Activated T-helper 1 cell treated with Interleukin-2 at 50 U/mL for 16 hours (primary cell): Measurements from ENCODE around the gene BARX1.

Source experiments
- DNase-seq: peaks from one replicate; pipeline ENCODE4 v3.0.0-alpha.2; 2020; ENCODE audit warnings: low read depth

The BARX1 gene

GRCh38 chr9:93917121-93917853 lies 37.9 kb downstream of the BARX1 start:
- no peak for DNase-seq

- no peak for DNase-seq
These were observed 38.8 kb downstream of the BARX1 start for GRCh38 chr9:93916358-93916757.

GRCh38 chr9:93911801-93912554 lies 43.2 kb downstream of the BARX1 start:
- DNase-seq, result no peak

- DNase-seq, result no peak
These were observed 43.9 kb downstream of the BARX1 start for GRCh38 chr9:93911136-93911745.

- DNase-seq, result no peak
These were observed 44.6 kb downstream of the BARX1 start for GRCh38 chr9:93910598-93910997.

- DNase-seq, result no peak
These were observed 45.0 kb downstream of the BARX1 start for GRCh38 chr9:93910196-93910595.

DNA sequence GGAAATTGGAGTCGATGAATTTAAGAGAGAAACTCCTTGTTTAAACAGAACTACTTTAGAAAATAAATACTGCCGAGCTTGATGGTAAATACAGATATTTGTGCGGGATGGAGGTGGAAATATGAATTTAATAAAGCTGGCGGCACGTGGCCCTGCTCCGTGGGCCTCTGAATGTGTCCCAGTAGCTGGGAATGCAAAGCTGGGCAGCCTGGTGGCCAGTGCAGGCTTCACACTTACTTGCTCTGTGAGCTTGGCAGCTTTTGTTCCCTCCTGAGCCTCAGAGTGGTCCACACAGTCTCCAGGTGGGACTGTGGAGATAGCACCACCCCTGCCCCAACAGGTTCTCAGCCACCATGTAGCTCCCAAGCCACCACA lies 45.9 kb downstream of the BARX1 start:
- no peak for DNase-seq

GRCh38 chr9:93908591-93909241 lies 46.4 kb downstream of the BARX1 start:
- no peak for DNase-seq

GRCh38 chr9:93907551-93908199 lies 47.5 kb downstream of the BARX1 start:
- DNase-seq, result no peak

DNA sequence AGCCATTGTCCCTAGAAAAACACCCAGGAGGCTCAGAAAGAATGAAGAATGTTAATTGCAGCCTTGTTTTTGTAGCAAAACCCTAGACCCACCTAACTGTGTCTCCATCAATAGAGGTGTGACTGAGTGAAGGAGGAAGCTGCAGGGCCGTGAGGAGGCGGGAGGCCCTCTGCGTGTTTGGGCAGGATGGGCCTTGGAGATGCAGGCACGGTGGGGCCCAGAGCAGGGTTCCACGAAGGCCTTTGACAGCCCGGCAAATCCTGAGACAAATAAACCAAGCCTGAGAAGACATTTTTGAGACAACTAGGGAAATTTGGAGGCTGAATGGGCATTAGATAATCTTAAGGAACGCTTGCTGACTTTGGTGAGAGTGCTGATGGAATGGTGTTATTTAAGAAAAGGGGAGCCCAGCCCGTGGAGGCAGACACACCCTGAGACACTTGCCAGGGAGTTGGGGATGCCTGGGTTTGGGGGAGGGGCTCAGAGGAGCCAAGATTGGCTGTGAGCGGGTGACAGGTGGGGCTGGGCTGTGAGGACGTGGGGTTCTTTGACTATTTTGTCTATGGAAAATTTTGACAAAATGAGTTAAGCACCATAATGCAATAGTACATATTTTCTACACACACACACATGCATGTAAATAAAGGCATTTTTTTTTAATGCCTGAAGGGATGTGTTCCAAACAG lies 48.8 kb downstream of the BARX1 start:
- DNase-seq, result no peak

GRCh38 chr9:93905473-93906133 lies 49.6 kb downstream of the BARX1 start:
- no peak for DNase-seq

DNA sequence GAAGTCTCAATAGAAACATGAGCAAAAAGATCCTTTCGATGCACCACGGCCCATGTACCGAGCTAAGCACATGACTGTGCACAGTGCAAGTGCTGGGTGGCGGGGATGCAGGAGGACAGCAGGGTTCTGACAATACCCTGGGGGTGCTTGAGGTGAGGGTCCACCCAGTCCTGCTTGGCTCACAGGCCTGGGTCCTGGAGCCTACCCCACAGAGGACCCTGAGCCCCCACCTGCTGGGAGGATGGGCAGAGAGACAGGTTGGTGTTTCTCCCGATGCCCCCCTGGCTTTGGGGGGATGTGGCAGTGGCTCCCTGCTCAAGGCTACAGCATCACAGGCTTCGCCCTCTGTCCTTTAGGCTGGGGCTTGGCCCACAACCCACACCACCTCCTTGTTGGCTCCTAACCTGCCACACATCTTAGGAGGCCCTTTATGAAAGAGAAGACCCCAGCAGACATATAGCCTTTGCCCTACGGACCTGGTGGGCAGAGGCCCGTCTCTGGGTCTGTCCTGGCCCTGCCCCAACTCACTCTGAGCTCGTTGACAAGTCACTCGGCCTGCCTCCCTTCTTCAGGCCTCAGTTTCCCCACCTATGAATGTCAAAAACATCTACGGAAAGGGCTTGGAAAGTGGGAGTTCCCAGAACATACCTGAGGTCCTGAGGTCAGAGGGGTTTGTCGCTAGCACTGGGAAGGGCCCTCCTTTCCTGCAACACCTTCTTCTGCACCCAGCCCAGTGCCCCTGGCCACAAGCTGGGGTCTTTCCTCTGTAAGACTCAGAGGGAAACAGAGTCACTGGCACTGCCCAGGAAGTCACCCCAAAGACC lies 50.3 kb downstream of the BARX1 start:
- no peak for DNase-seq

- no peak for DNase-seq
These were observed 51.1 kb downstream of the BARX1 start for GRCh38 chr9:93903886-93904648.

DNA sequence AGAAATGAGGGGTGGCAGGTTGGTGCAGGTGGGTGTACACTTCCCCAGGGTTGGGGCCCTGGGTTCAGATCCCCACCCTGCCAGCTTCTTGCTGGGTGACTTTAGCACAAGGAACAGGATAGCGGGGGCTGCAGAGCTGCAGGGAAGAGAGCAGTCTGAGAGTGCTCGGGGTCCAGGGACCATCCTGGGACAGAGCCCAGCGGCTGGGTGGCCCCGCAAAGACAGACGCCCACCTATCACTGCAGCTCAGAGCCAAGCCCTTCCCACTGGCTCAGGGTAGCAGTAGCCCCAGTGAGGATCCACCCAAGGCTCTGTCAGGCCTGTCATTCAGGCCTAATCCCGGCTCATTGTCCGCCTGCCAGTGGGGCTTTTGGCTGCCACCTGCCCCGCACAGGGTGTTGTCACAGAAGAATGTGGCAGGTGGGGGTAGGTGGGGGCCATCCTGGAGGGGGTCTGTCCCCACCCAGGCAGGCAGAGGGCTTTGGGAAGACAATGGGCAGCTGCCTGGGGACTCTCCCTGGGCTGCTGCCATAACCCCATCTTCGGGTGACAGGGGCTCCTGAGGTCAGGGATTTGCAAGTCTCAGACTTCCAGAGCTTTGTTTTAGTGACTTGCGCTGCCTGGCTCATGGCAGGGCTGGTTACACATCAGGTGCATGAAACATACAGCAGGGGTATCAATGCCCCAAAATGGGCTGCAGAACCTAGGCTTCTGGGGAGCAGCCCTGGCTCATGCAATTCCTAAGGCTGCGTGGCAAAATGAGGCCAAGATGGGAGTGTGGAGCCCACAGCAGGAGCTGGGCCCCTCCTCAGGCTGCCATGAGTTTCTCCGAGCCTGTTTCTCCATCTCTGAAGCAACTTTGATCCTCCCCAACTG lies 52.1 kb downstream of the BARX1 start:
- DNase-seq, result no peak

GRCh38 chr9:93902051-93902779 lies 52.9 kb downstream of the BARX1 start:
- no peak for DNase-seq
